DND-41 (cell line): ENCODE results near the gene SLC9A7.

Experiments
- ATAC-seq: fragments of 200-7000 bp; cut with Tn5 transposase; 3 replicates; pipeline ENCODE4 v1.9.1; 2021; ENCODE audit warnings: low read depth; ENCODE audit not compliant: insufficient read depth
- DNase-seq: peaks from one replicate; pipeline ENCODE4 v3.0.0-alpha.2; 2020
- H2AFZ ChIP-seq: 2 replicates; pipeline ENCODE4 v1.6.0; 2012; ENCODE audit warnings: low read depth, low read length
- H3K27ac ChIP-seq: 2 replicates; pipeline ENCODE4 v1.5.1; 2012; ENCODE audit warnings: low read length, inconsistent platforms
- H3K27me3 ChIP-seq: fragments of 200-600 bp; sonication (generic); 2 replicates; pipeline ENCODE4 v1.6.0; 2012; ENCODE audit warnings: low read length, mild to moderate bottlenecking, inconsistent platforms; ENCODE audit not compliant: insufficient read depth, poor library complexity
- H3K36me3 ChIP-seq: 2 replicates; pipeline ENCODE4 v1.5.1; 2012; ENCODE audit warnings: low read length, inconsistent platforms; ENCODE audit not compliant: insufficient read depth
- H3K4me1 ChIP-seq: 2 replicates; pipeline ENCODE4 v1.5.1; 2012; ENCODE audit warnings: mild to moderate bottlenecking, low read length; ENCODE audit not compliant: insufficient read depth
- H3K4me2 ChIP-seq: 2 replicates; pipeline ENCODE4 v1.6.0; 2012; ENCODE audit warnings: mild to moderate bottlenecking, moderate library complexity, low read length, inconsistent platforms; ENCODE audit not compliant: insufficient read depth
- H3K4me3 ChIP-seq, 2 experiments: fragments of 200-600 bp in 1 of 2; shearing (Covaris generic) in 1 of 2; 2 replicates each; pipeline ENCODE4 v1.5.1; 2012 to 2016; ENCODE audit warnings: inconsistent platforms in 2 of 2, low read length in 2 of 2, mild to moderate bottlenecking in 2 of 2, low read depth in 1 of 2, moderate library complexity in 1 of 2
- H3K79me2 ChIP-seq: 2 replicates; pipeline ENCODE4 v1.6.0; 2012; ENCODE audit warnings: low read length, inconsistent platforms; ENCODE audit not compliant: insufficient read depth
- H3K9ac ChIP-seq: 2 replicates; pipeline ENCODE4 v1.6.0; 2012; ENCODE audit warnings: low read depth, mild to moderate bottlenecking, inconsistent platforms, low read length, moderate library complexity
- H3K9me3 ChIP-seq: 2 replicates; pipeline ENCODE4 v1.5.1; 2012; ENCODE audit warnings: low read length, moderate library complexity, mild to moderate bottlenecking, inconsistent platforms; ENCODE audit not compliant: insufficient read depth, severe bottlenecking
- H4K20me1 ChIP-seq: 2 replicates; pipeline ENCODE4 v1.6.0; 2012; ENCODE audit warnings: low read length; ENCODE audit not compliant: insufficient read depth
- CTCF ChIP-seq: IDR thresholded peaks from 2 replicates; pipeline ENCODE4 v1.5.1; 2012; ENCODE audit warnings: borderline replicate concordance, low read length, moderate library complexity, mild to moderate bottlenecking; ENCODE audit not compliant: poor library complexity, severe bottlenecking; ENCODE audit errors: extremely low read depth
- EZH2 ChIP-seq: IDR thresholded peaks from 3 replicates; pipeline ENCODE4 v1.6.1; 2012; ENCODE audit warnings: borderline replicate concordance, low read depth, mild to moderate bottlenecking, moderate library complexity, low read length, inconsistent platforms; ENCODE audit not compliant: severe bottlenecking

The SLC9A7 gene

GRCh38 chrX:46602468-46603102 lies 156.3 kb downstream of the SLC9A7 start:
- Histone ChIP-seq H4K20me1 (no peaks in the 10 kb centered on the region), H2AFZ (no peak overlapping the region), H3K4me3 (no peak overlapping the region), H3K36me3 (no peaks in the 10 kb centered on the region), H3K27ac (no peak overlapping the region), H3K4me2 (no peak overlapping the region), H3K4me1 (no peaks in the 10 kb centered on the region), H3K27me3 (no peaks in the 10 kb centered on the region), H3K9ac (no peak overlapping the region), H3K79me2 (no peaks in the 10 kb centered on the region), H3K9me3 (no peaks in the 10 kb centered on the region)
- ATAC-seq (no peak), DNase-seq (no peak)
- TF ChIP-seq CTCF (no peak), EZH2 (no peak)

- H3K4me1 ChIP-seq = no peaks in the 10 kb centered on the region
- H3K36me3 ChIP-seq = no peaks in the 10 kb centered on the region
- H3K27me3 ChIP-seq = no peaks in the 10 kb centered on the region
- no peak overlapping the region for H3K27ac ChIP-seq
- H4K20me1 ChIP-seq = no peaks in the 10 kb centered on the region
- H3K4me3 ChIP-seq = no peak overlapping the region
- no peaks in the 10 kb centered on the region for H3K9me3 ChIP-seq
- TF ChIP-seq CTCF (no peak), EZH2 (no peak)
- H3K9ac ChIP-seq = no peak overlapping the region
- no peak for DNase-seq
- no peaks in the 10 kb centered on the region for H3K79me2 ChIP-seq
- H2AFZ ChIP-seq = no peak overlapping the region
- no peak overlapping the region for H3K4me2 ChIP-seq
- ATAC-seq = no peak
Measured at GRCh38 chrX:46601283-46601682, 157.6 kb downstream of the SLC9A7 start.

- Histone ChIP-seq H3K27me3 (no peaks in the 10 kb centered on the region), H3K36me3 (no peaks in the 10 kb centered on the region), H3K9me3 (no peaks in the 10 kb centered on the region), H3K4me3 (no peak overlapping the region), H3K79me2 (no peaks in the 10 kb centered on the region), H3K27ac (no peak overlapping the region), H3K4me1 (no peaks in the 10 kb centered on the region), H3K9ac (no peak overlapping the region), H3K4me2 (no peak overlapping the region), H2AFZ (no peak overlapping the region), H4K20me1 (no peaks in the 10 kb centered on the region)
- TF ChIP-seq EZH2 (no peak), CTCF (no peak)
- ATAC-seq (no peak), DNase-seq (no peak)
Measured at GRCh38 chrX:46599051-46599560, 159.8 kb downstream of the SLC9A7 start.
